Gastrocnemius medialis (tissue), 4 donors: ENCODE measurements around the gene IGSF9B. TPM values are rescaled to one million over a fixed set of nuclear protein-coding genes. Genes with fewer than 3 reads are reported as not detected.

Experiments used
- ATAC-seq, 2 donors: fragments of 150-250 bp; one replicate each; pipeline ENCODE4 v1.9.1; 2016
- DNase-seq, 2 donors: peaks; one replicate each; pipeline ENCODE4 v3.0.0-alpha.2; 2019
- H3K27ac ChIP-seq, 4 donors: fragments of 200-600 bp; sonication (generic); 1 replicate in 1 of 4; 2 replicates in 3 of 4; pipeline ENCODE4 v1.5.1; 2016 to 2018; ENCODE audit warnings: mild to moderate bottlenecking in 2 of 4, moderate library complexity in 1 of 4
- H3K27me3 ChIP-seq, 3 donors: fragments of 200-600 bp; sonication (generic) in 2 of 3; 1 replicate in 1 of 3; 2 replicates in 2 of 3; pipeline versions ENCODE4 v1.5.1 to v1.6.0; 2016 to 2019; ENCODE audit warnings: mild to moderate bottlenecking in 1 of 3, moderate library complexity in 1 of 3
- H3K36me3 ChIP-seq, 2 donors: fragments of 200-600 bp; sonication (generic) in 1 of 2; one replicate each; pipeline ENCODE4 v1.5.1; 2017 to 2018
- H3K4me1 ChIP-seq, 2 donors: fragments of 200-600 bp; sonication (generic) in 1 of 2; one replicate each; pipeline ENCODE4 v1.5.1; 2016 to 2017; ENCODE audit warnings: mild to moderate bottlenecking in 2 of 2
- H3K4me3 ChIP-seq, 4 donors: fragments of 200-600 bp; sonication (generic) in 3 of 4; 1 replicate in 1 of 4; 2 replicates in 3 of 4; pipeline ENCODE4 v1.5.1; 2016 to 2019; ENCODE audit warnings: mild to moderate bottlenecking in 2 of 4
- H3K9me3 ChIP-seq, 3 donors: fragments of 200-600 bp; sonication (generic) in 2 of 3; 1 replicate in 1 of 3; 2 replicates in 2 of 3; pipeline ENCODE4 v1.5.1; 2016 to 2019
- CTCF ChIP-seq, 5 experiments: fragments of 450-650 bp in 3 of 5; fragments of 200-600 bp in 2 of 5; sonication (generic) in 2 of 5; IDR thresholded peaks in 4 of 5; conservative IDR thresholded peaks in 1 of 5; 1 replicate in 4 of 5; 2 replicates in 1 of 5; pipeline ENCODE4 v1.5.1; 2016 to 2019; ENCODE audit warnings: antibody characterized with exemption in 5 of 5, mild to moderate bottlenecking in 3 of 5, moderate library complexity in 3 of 5
- POLR2A ChIP-seq, 2 donors: fragments of 450-650 bp; IDR thresholded peaks; one replicate each; pipeline ENCODE4 v1.6.1; 2017; ENCODE audit warnings: antibody characterized with exemption in 2 of 2, mild to moderate bottlenecking in 2 of 2, moderate library complexity in 2 of 2
- in situ Hi-C, 4 donors: fragments of 200-750 bp; cut with MboI; loops; one replicate each; pipeline versions ENCODE4 v1.15.0 to v1.8.0; 2017; ENCODE audit warnings: low sequenced_read_pairs in 4 of 4
- intact Hi-C: fragments of 100-400 bp; cut with DNase I; formaldehyde crosslinking; loops from one replicate; pipeline ENCODE4 v1.15.1; 2023; ENCODE audit warnings: low total_unique reads
- total RNA-seq, 4 donors: library from RNA; depleted of rRNA; stranded (reverse); fragments of >200 nt; gene quantifications; one replicate each; pipeline versions ENCODE4 v1.1.0 to v1.2.3, GENCODE V29; 2016

Gene IGSF9B
- total RNA-seq, 4 donors from 2014 or later = 0.07 to 2.5 (median 1.4) TPM

GRCh38 chr11:133927690-133928627, 28.8 kb downstream of the IGSF9B start:
- no peaks in the 10 kb centered on the region for H3K27me3 ChIP-seq
- TF ChIP-seq POLR2A (IDR thresholded peaks at IDR 0.05) (no peak), CTCF (IDR thresholded peaks at IDR 0.05 in 4 of 5, conservative IDR thresholded peaks at IDR 0.05 in 1 of 5) (peak; percentile 65 to 88 (median 83))
- H3K27ac ChIP-seq = no peak overlapping the region
- peak; percentile 75 to 83 for ATAC-seq
- peaks cover 2 to 4% of the 10 kb centered on the region in 2 donors for H3K4me1 ChIP-seq
- peak overlapping the region in 1 of 4 donors; percentile 24 for H3K4me3 ChIP-seq
- H3K9me3 ChIP-seq = no peaks in the 10 kb centered on the region
- in situ Hi-C loops (loop anchor here (5.0 to 25.0 kb wide), 4 partner anchors 114 to 217 kb away; no protein-coding TSS in a partner anchor), intact Hi-C loops (loop anchor here (1.0 to 2.0 kb wide), 2 partner anchors 117 to 211 kb away; no protein-coding TSS in a partner anchor)
- DNase-seq = peak in 1 of 2 donors; percentile 38
- H3K36me3 ChIP-seq = peaks cover 0 to 12% of the 10 kb centered on the region in 2 donors

- Histone ChIP-seq H3K4me3 (no peak overlapping the region), H3K4me1 (peaks cover 2 to 4% of the 10 kb centered on the region in 2 donors), H3K36me3 (peaks cover 0 to 12% of the 10 kb centered on the region in 2 donors), H3K9me3 (no peaks in the 10 kb centered on the region), H3K27me3 (no peaks in the 10 kb centered on the region), H3K27ac (no peak overlapping the region)
- intact Hi-C loops = loop anchor here (1.0 to 2.0 kb wide), 2 partner anchors 119 to 212 kb away; no protein-coding TSS in a partner anchor
- TF ChIP-seq CTCF (IDR thresholded peaks at IDR 0.05 in 4 of 5, conservative IDR thresholded peaks at IDR 0.05 in 1 of 5) = no peak
- TF ChIP-seq POLR2A (IDR thresholded peaks at IDR 0.05) = no peak
- in situ Hi-C loops = loop anchor here (5.0 to 25.0 kb wide), 4 partner anchors 116 to 218 kb away; no protein-coding TSS in a partner anchor
- ATAC-seq (no peak), DNase-seq (no peak)
Observed at GRCh38 chr11:133926466-133927246, 30.1 kb downstream of the IGSF9B start.

- H3K4me1 ChIP-seq = peaks cover 2 to 4% of the 10 kb centered on the region in 2 donors
- ATAC-seq (no peak), DNase-seq (no peak)
- in situ Hi-C loops = loop anchor here (5.0 to 25.0 kb wide), 4 partner anchors 117 to 219 kb away; no protein-coding TSS in a partner anchor
- H3K4me3 ChIP-seq = no peak overlapping the region
- peaks cover 0 to 12% of the 10 kb centered on the region in 2 donors for H3K36me3 ChIP-seq
- H3K27me3 ChIP-seq = no peaks in the 10 kb centered on the region
- TF ChIP-seq POLR2A (IDR thresholded peaks at IDR 0.05) = no peak
- no peak for TF ChIP-seq CTCF (IDR thresholded peaks at IDR 0.05 in 4 of 5, conservative IDR thresholded peaks at IDR 0.05 in 1 of 5)
- intact Hi-C loops = loop anchor here (2.0 kb wide), 1 partner anchor 213 kb away; no protein-coding TSS in a partner anchor
- H3K27ac ChIP-seq = no peak overlapping the region
- H3K9me3 ChIP-seq = no peaks in the 10 kb centered on the region
Observed at GRCh38 chr11:133925756-133926155, 31.0 kb downstream of the IGSF9B start.

- intact Hi-C loops (no loop called here), in situ Hi-C loops (loop anchor here (5.0 to 25.0 kb wide), 4 partner anchors 118 to 220 kb away; no protein-coding TSS in a partner anchor)
- no peak overlapping the region for H3K4me3 ChIP-seq
- ATAC-seq (no peak), DNase-seq (no peak)
- H3K4me1 ChIP-seq = peaks cover 2 to 4% of the 10 kb centered on the region in 2 donors
- no peak overlapping the region for H3K27ac ChIP-seq
- peaks cover 0 to 12% of the 10 kb centered on the region in 2 donors for H3K36me3 ChIP-seq
- TF ChIP-seq CTCF (IDR thresholded peaks at IDR 0.05 in 4 of 5, conservative IDR thresholded peaks at IDR 0.05 in 1 of 5) = no peak
- no peak for TF ChIP-seq POLR2A (IDR thresholded peaks at IDR 0.05)
- H3K9me3 ChIP-seq = no peaks in the 10 kb centered on the region
- H3K27me3 ChIP-seq = no peaks in the 10 kb centered on the region
Observed at GRCh38 chr11:133924661-133925060, 32.1 kb downstream of the IGSF9B start.
